IMR-90 (cell line): ENCODE results near the gene SGCE. TPM values are rescaled to one million over a fixed set of nuclear protein-coding genes. Genes with fewer than 3 reads are reported as not detected.
A peak's percentile ranks its signal among the peaks of the same experiment; 100 is the strongest.

Experiments
- ATAC-seq: fragments of 200-7000 bp; cut with Tn5 transposase; 2 replicates; pipeline ENCODE4 v1.9.1; 2020; ENCODE audit warnings: low read depth, mild to moderate bottlenecking, moderate library complexity
- BruUV-seq: library from RNA; stranded (reverse); fragments of 400-500 nt; replicated peaks from 2 replicates; lab custom pipeline; 2021; lab: Mats Ljungman, UMichigan
- CTCF ChIA-PET: fragments of 300-600 bp; formaldehyde crosslinking; extraction: SDS; loops from one replicate; lab custom pipeline; 2021; ENCODE audit warnings: antibody characterized with exemption; lab: Yijun Ruan, JAX
- POLR2A ChIA-PET: fragments of 300-600 bp; sonication (Branson Sonifier 250); formaldehyde crosslinking; loops from one replicate; lab custom pipeline; 2022; ENCODE audit warnings: antibody characterized with exemption; ENCODE audit not compliant: unreplicated experiment; lab: Charles Lee
- DNase-seq: peaks from one replicate; pipeline ENCODE4 v3.0.0; 2013
- H2AFZ ChIP-seq: replicated peaks from 2 replicates; pipeline ENCODE3; 2013; ENCODE audit warnings: low read length, mild to moderate bottlenecking; ENCODE audit not compliant: poor library complexity
- H2AK5ac ChIP-seq: 2 replicates; pipeline ENCODE4 v1.6.1; 2013; ENCODE audit warnings: low read depth, low read length, inconsistent platforms
- H2AK9ac ChIP-seq: replicated peaks from 2 replicates; pipeline ENCODE3; 2013; ENCODE audit warnings: mild to moderate bottlenecking, low read depth, low read length, moderate library complexity; ENCODE audit not compliant: poor library complexity
- H2BK120ac ChIP-seq: 2 replicates; pipeline ENCODE4 v1.6.1; 2013; ENCODE audit warnings: low read depth, low read length, inconsistent platforms
- H2BK15ac ChIP-seq: 3 replicates; pipeline ENCODE4 v1.6.1; 2013; ENCODE audit warnings: low read depth, low read length, inconsistent platforms
- H2BK20ac ChIP-seq: 2 replicates; pipeline ENCODE4 v1.6.1; 2013; ENCODE audit warnings: low read depth, mild to moderate bottlenecking, inconsistent platforms, low read length, moderate library complexity
- H2BK5ac ChIP-seq: 2 replicates; pipeline ENCODE4 v1.6.1; 2013; ENCODE audit warnings: mild to moderate bottlenecking, low read depth, low read length, inconsistent platforms; ENCODE audit not compliant: poor library complexity, severe bottlenecking
- H3K14ac ChIP-seq: replicated peaks from 2 replicates; pipeline ENCODE4 v1.6.1; 2013; ENCODE audit warnings: low read depth, low read length, inconsistent platforms
- H3K18ac ChIP-seq: 2 replicates; pipeline ENCODE4 v1.6.1; 2013; ENCODE audit warnings: low read depth, low read length, control low read depth
- H3K23ac ChIP-seq: 2 replicates; pipeline ENCODE4 v1.6.1; 2013; ENCODE audit warnings: low read depth, low read length, inconsistent platforms
- H3K27ac ChIP-seq: 2 replicates; pipeline ENCODE4 v1.5.1; 2013; ENCODE audit warnings: mild to moderate bottlenecking, control low read depth, low read length; ENCODE audit not compliant: insufficient read depth
- H3K27me3 ChIP-seq: 2 replicates; pipeline ENCODE4 v1.6.1; 2013; ENCODE audit warnings: low read length; ENCODE audit not compliant: control insufficient read depth, insufficient read depth
- H3K36me3 ChIP-seq: 2 replicates; pipeline ENCODE4 v1.6.1; 2013; ENCODE audit warnings: low read length, mixed read lengths; ENCODE audit not compliant: control insufficient read depth, insufficient read depth
- H3K4ac ChIP-seq: 2 replicates; pipeline ENCODE4 v1.6.1; 2013; ENCODE audit warnings: low read depth, low read length, inconsistent platforms
- H3K4me1 ChIP-seq: 2 replicates; pipeline ENCODE4 v1.6.1; 2013; ENCODE audit warnings: low read length, mixed read lengths; ENCODE audit not compliant: control insufficient read depth, insufficient read depth
- H3K4me2 ChIP-seq: 2 replicates; pipeline ENCODE4 v1.6.1; 2013; ENCODE audit warnings: low read depth, mild to moderate bottlenecking, control low read depth, low read length, moderate library complexity
- H3K4me3 ChIP-seq: 2 replicates; pipeline ENCODE4 v1.5.1; 2013; ENCODE audit warnings: low read depth, mild to moderate bottlenecking, control low read depth, low read length, moderate library complexity; ENCODE audit not compliant: insufficient read depth
- H3K56ac ChIP-seq: 2 replicates; pipeline ENCODE4 v1.6.1; 2013; ENCODE audit warnings: low read length, inconsistent platforms; ENCODE audit not compliant: insufficient read depth; ENCODE audit errors: extremely low read depth
- H3K79me1 ChIP-seq, 2 experiments: 2 replicates each; pipeline ENCODE4 v1.6.1; 2013; ENCODE audit warnings: low read length in 2 of 2, inconsistent platforms in 1 of 2, low read depth in 1 of 2
- H3K9ac ChIP-seq: 2 replicates; pipeline ENCODE4 v1.6.1; 2013; ENCODE audit warnings: low read depth, low read length, control low read depth
- H3K9me1 ChIP-seq: 2 replicates; pipeline ENCODE4 v1.6.1; 2013; ENCODE audit warnings: low read length, inconsistent platforms; ENCODE audit not compliant: insufficient read depth
- H3K9me3 ChIP-seq: 2 replicates; pipeline ENCODE4 v1.6.1; 2013; ENCODE audit warnings: low read length; ENCODE audit not compliant: control insufficient read depth, insufficient read depth
- H4K20me1 ChIP-seq: 2 replicates; pipeline ENCODE4 v1.6.1; 2013; ENCODE audit warnings: low read length, inconsistent platforms; ENCODE audit not compliant: insufficient read depth
- H4K5ac ChIP-seq: 2 replicates; pipeline ENCODE4 v1.6.1; 2013; ENCODE audit warnings: mild to moderate bottlenecking, low read depth, low read length, control low read depth
- H4K8ac ChIP-seq, 2 experiments: 2 replicates each; pipeline ENCODE4 v1.6.1; 2013; ENCODE audit warnings: low read depth in 2 of 2, low read length in 2 of 2, control low read depth in 1 of 2, inconsistent platforms in 1 of 2
- H4K91ac ChIP-seq: 2 replicates; pipeline ENCODE4 v1.6.1; 2013; ENCODE audit warnings: low read depth, low read length, inconsistent platforms; ENCODE audit not compliant: insufficient read depth
- BHLHE40 ChIP-seq: fragments of 150-350 bp; IDR thresholded peaks from 2 replicates; pipeline ENCODE4 v1.6.1; 2016; ENCODE audit warnings: mild to moderate bottlenecking, low read depth, low read length
- CEBPB ChIP-seq: IDR thresholded peaks from 2 replicates; pipeline ENCODE4 v1.6.1; 2012; ENCODE audit warnings: low read depth, low read length, improper control_type of control experiment
- FOS ChIP-seq: fragments of 150-350 bp; IDR thresholded peaks from 2 replicates; pipeline ENCODE4 v1.6.1; 2016; ENCODE audit warnings: low read depth, low read length
- MAZ ChIP-seq: IDR thresholded peaks from 2 replicates; pipeline ENCODE4 v1.6.1; 2012; ENCODE audit warnings: low read depth, mild to moderate bottlenecking, low read length, improper control_type of control experiment, moderate library complexity, borderline replicate concordance
- MXI1 ChIP-seq: IDR thresholded peaks from 2 replicates; pipeline ENCODE4 v1.6.1; 2012; ENCODE audit warnings: low read depth, mild to moderate bottlenecking, low read length, moderate library complexity, borderline replicate concordance
- RCOR1 ChIP-seq: IDR thresholded peaks from 2 replicates; pipeline ENCODE4 v1.6.1; 2012; ENCODE audit warnings: mild to moderate bottlenecking, low read length, improper control_type of control experiment; ENCODE audit not compliant: insufficient replicate concordance
- RFX5 ChIP-seq: IDR thresholded peaks from 2 replicates; pipeline ENCODE4 v1.8.0; 2012; ENCODE audit warnings: low read depth, mild to moderate bottlenecking, low read length, moderate library complexity
- USF2 ChIP-seq: fragments of 150-350 bp; IDR thresholded peaks from 2 replicates; pipeline ENCODE4 v1.6.1; 2017; ENCODE audit warnings: mild to moderate bottlenecking, antibody characterized with exemption, low read length, low read depth
- WGBS, 2 experiments: methylation state at CpG; one replicate each; pipeline versions ENCODE4 v1.1.5 to v1.1.7; 2013; ENCODE audit warnings: missing lambda C conversion rate in 2 of 2; ENCODE audit not compliant: insufficient read length in 1 of 2; ENCODE audit errors: extremely low coverage in 2 of 2; 5-methylcytosine and 5-hydroxymethylcytosine counted together
- dilution Hi-C: fragments of 300-500 bp; cut with HindIII; formaldehyde crosslinking; loops from one replicate; pipeline ENCODE4 v1.14.3; 2018; ENCODE audit warnings: low sequenced_read_pairs; ENCODE audit not compliant: unreplicated experiment
- in situ Hi-C: fragments of 300-500 bp; cut with MboI; formaldehyde crosslinking; loops from 3 replicates; pipeline ENCODE4 v1.14.3; 2019; ENCODE audit warnings: low sequenced_read_pairs, inconsistent platforms, mixed read lengths
- intact Hi-C: fragments of 100-400 bp; cut with micrococcal nuclease; formaldehyde crosslinking; loops from 2 replicates; pipeline ENCODE4 v1.10.0; 2022
- polyA plus RNA-seq, 3 experiments: library from polyadenylated mRNA; depleted of rRNA; stranded (reverse); fragments of >200 nt; gene quantifications; 2 replicates each; pipeline ENCODE4 v1.2.3, GENCODE V29; 2012; ENCODE audit warnings: low replicate concordance in 1 of 3
- total RNA-seq: library from RNA; depleted of rRNA; stranded (reverse); fragments of >200 nt; gene quantifications from 2 replicates; pipeline ENCODE4 v1.2.3, GENCODE V29; 2012

The SGCE gene
- total and polyA plus RNA-seq, 2 of the 4 experiments (the other 2 are of a cell fraction), result 39.4 to 40.5 TPM

GRCh38 chr7:94620703-94621118 lies 35.2 kb downstream of the SGCE start:
- H3K4me2 ChIP-seq, result no peak overlapping the region
- H3K27me3 ChIP-seq, result no peaks in the 10 kb centered on the region
- H3K9me1 ChIP-seq, result peaks cover 10% of the 10 kb centered on the region; the same call in 1 of the 2 replicates
- H4K5ac ChIP-seq, result no peak overlapping the region
- no peak overlapping the region for H4K8ac ChIP-seq
- ChIA-PET POLR2A (interaction anchor here (0.5 kb wide), 1 partner anchor 1620 kb away, joined by 3 read pairs; no protein-coding TSS in a partner anchor), CTCF (interaction anchor here (0.6 to 0.7 kb wide), 3 partner anchors 81 to 226 kb away, joined by 3 read pairs; no protein-coding TSS in a partner anchor)
- no peak overlapping the region for H2BK5ac ChIP-seq
- no peak overlapping the region for H3K9ac ChIP-seq
- no peak overlapping the region for H3K56ac ChIP-seq
- in situ Hi-C loops (no loop called here), intact Hi-C loops (no loop called here), dilution Hi-C loops (no loop called here)
- no peak overlapping the region for H3K18ac ChIP-seq
- TF ChIP-seq FOS (peak; percentile 77), MXI1 (no peak), MAZ (no peak), RCOR1 (peak; percentile 36), CEBPB (peak; percentile 78), BHLHE40 (0 out of 2 replicates have a peak, but pooled peaks have one; percentile 34), RFX5 (no peak), USF2 (peak; percentile 63)
- H3K4me1 ChIP-seq, result peaks cover 3% of the 10 kb centered on the region; the same call in 1 of the 2 replicates
- peaks cover 4% of the 10 kb centered on the region; the same call in 1 of the 2 replicates for H3K36me3 ChIP-seq
- no peak overlapping the region for H3K23ac ChIP-seq
- no peak overlapping the region for H2BK20ac ChIP-seq
- H3K79me1 ChIP-seq, result peaks cover 0 to 5% of the 10 kb centered on the region in 2 experiments; a peak in 1 of 4 replicates
- peak; percentile 97 for ATAC-seq
- BruUV-seq, result no TSS peak
- no peak overlapping the region for H2AK9ac ChIP-seq
- DNase-seq, result peak; percentile 91
- no peak overlapping the region for H2BK15ac ChIP-seq
- H4K20me1 ChIP-seq, result no peaks in the 10 kb centered on the region
- no peak overlapping the region for H3K4me3 ChIP-seq
- H2BK120ac ChIP-seq, result no peak overlapping the region
- 43% methylated on average over 1 of the region's 2 CpGs; no CpG with 5 or more reads in 1 of the 2 experiments for WGBS, 2 experiments
- no peak overlapping the region for H3K14ac ChIP-seq
- no peak overlapping the region for H2AFZ ChIP-seq
- H3K4ac ChIP-seq, result no peak overlapping the region
- no peak overlapping the region for H3K27ac ChIP-seq
- H4K91ac ChIP-seq, result no peak overlapping the region
- no peaks in the 10 kb centered on the region for H3K9me3 ChIP-seq
- H2AK5ac ChIP-seq, result no peak overlapping the region
